H9 (cell line): ENCODE results near the gene IL1A. TPM values are rescaled to one million over a fixed set of nuclear protein-coding genes. Genes with fewer than 3 reads are reported as not detected.

Experiments used
- DNase-seq: peaks from one replicate; pipeline ENCODE4 v3.0.0-alpha.2; 2017
- H2AFZ ChIP-seq: one replicate; pipeline ENCODE4 v1.6.1; 2013; ENCODE audit warnings: mild to moderate bottlenecking, low read length, control low read depth, moderate library complexity
- H2AK5ac ChIP-seq: 2 replicates; pipeline ENCODE4 v1.6.1; 2013; ENCODE audit warnings: low read length, control low read depth, mixed read lengths; ENCODE audit not compliant: insufficient read length
- H2BK120ac ChIP-seq: one replicate; pipeline ENCODE4 v1.6.1; 2013; ENCODE audit warnings: low read depth, mild to moderate bottlenecking, low read length, control low read depth, inconsistent platforms; ENCODE audit not compliant: poor library complexity, severe bottlenecking
- H2BK12ac ChIP-seq: 2 replicates; pipeline ENCODE4 v1.6.1; 2013; ENCODE audit warnings: low read length, control low read depth, mixed read lengths, low read depth; ENCODE audit not compliant: insufficient read length
- H2BK15ac ChIP-seq: 2 replicates; pipeline ENCODE4 v1.6.1; 2013; ENCODE audit warnings: low read depth, low read length, control low read depth
- H2BK20ac ChIP-seq: one replicate; pipeline ENCODE4 v1.6.1; 2013; ENCODE audit warnings: low read depth, mild to moderate bottlenecking, low read length, control low read depth, inconsistent platforms; ENCODE audit not compliant: poor library complexity, severe bottlenecking
- H2BK5ac ChIP-seq: 2 replicates; pipeline ENCODE4 v1.6.1; 2013; ENCODE audit warnings: low read length, control low read depth, mixed read lengths; ENCODE audit not compliant: insufficient read length
- H3K14ac ChIP-seq: 2 replicates; pipeline ENCODE4 v1.6.1; 2013; ENCODE audit warnings: low read length, control low read depth; ENCODE audit not compliant: insufficient read depth
- H3K18ac ChIP-seq: 2 replicates; pipeline ENCODE4 v1.6.1; 2013; ENCODE audit warnings: low read depth, mild to moderate bottlenecking, mixed read lengths, low read length, control low read depth; ENCODE audit not compliant: insufficient read length
- H3K23ac ChIP-seq: 2 replicates; pipeline ENCODE4 v1.6.1; 2013; ENCODE audit warnings: low read length, control low read depth, mixed read lengths, low read depth; ENCODE audit not compliant: insufficient read length
- H3K23me2 ChIP-seq: 2 replicates; pipeline ENCODE4 v1.6.1; 2013; ENCODE audit warnings: low read depth, mild to moderate bottlenecking, mixed read lengths, low read length, control low read depth; ENCODE audit not compliant: insufficient read length, poor library complexity, severe bottlenecking
- H3K27ac ChIP-seq: 2 replicates; pipeline ENCODE4 v1.5.1; 2013; ENCODE audit warnings: low read length, control low read depth, mixed read lengths, low read depth; ENCODE audit not compliant: insufficient read length
- H3K27me3 ChIP-seq: 2 replicates; pipeline ENCODE4 v1.6.1; 2013; ENCODE audit warnings: low read length, control low read depth, inconsistent platforms; ENCODE audit not compliant: insufficient read depth
- H3K4ac ChIP-seq: 2 replicates; pipeline ENCODE4 v1.6.1; 2013; ENCODE audit warnings: low read depth, mild to moderate bottlenecking, control low read depth, inconsistent platforms, low read length, moderate library complexity
- H3K4me1 ChIP-seq: 2 replicates; pipeline ENCODE4 v1.6.1; 2013; ENCODE audit warnings: low read length, control low read depth, inconsistent platforms; ENCODE audit not compliant: insufficient read depth
- H3K4me2 ChIP-seq: 2 replicates; pipeline ENCODE4 v1.6.1; 2013; ENCODE audit warnings: low read length, control low read depth, mixed read lengths; ENCODE audit not compliant: insufficient read length, insufficient read depth
- H3K56ac ChIP-seq: 2 replicates; pipeline ENCODE4 v1.6.1; 2013; ENCODE audit warnings: low read depth, mild to moderate bottlenecking, mixed read lengths, low read length, control low read depth; ENCODE audit not compliant: insufficient read length
- H3K79me1 ChIP-seq: 2 replicates; pipeline ENCODE4 v1.6.1; 2013; ENCODE audit warnings: low read depth, mild to moderate bottlenecking, moderate library complexity, low read length, control low read depth, inconsistent platforms; ENCODE audit not compliant: insufficient read depth, poor library complexity, severe bottlenecking
- H3K79me2 ChIP-seq: 2 replicates; pipeline ENCODE4 v1.6.1; 2013; ENCODE audit warnings: low read length, control low read depth, inconsistent platforms; ENCODE audit not compliant: insufficient read depth
- H3K9ac ChIP-seq: 2 replicates; pipeline ENCODE4 v1.6.1; 2013; ENCODE audit warnings: low read length, control low read depth, mixed read lengths; ENCODE audit not compliant: insufficient read length; ENCODE audit errors: extremely low read depth
- H3K9me3 ChIP-seq: one replicate; pipeline ENCODE4 v1.6.1; 2013; ENCODE audit warnings: low read depth, low read length, inconsistent platforms; ENCODE audit not compliant: control insufficient read depth
- H3T11ph ChIP-seq: one replicate; pipeline ENCODE4 v1.6.1; 2013; ENCODE audit warnings: mild to moderate bottlenecking, low read length, control low read depth, inconsistent platforms
- H4K20me1 ChIP-seq: one replicate; pipeline ENCODE4 v1.6.1; 2013; ENCODE audit not compliant: control insufficient read depth, insufficient read length, insufficient read depth
- H4K5ac ChIP-seq: 2 replicates; pipeline ENCODE4 v1.6.1; 2013; ENCODE audit warnings: low read depth, mild to moderate bottlenecking, mixed read lengths, low read length, control low read depth; ENCODE audit not compliant: insufficient read length
- H4K8ac ChIP-seq: replicated peaks from 2 replicates; pipeline ENCODE4 v1.6.1; 2013; ENCODE audit warnings: low read length, control low read depth, mixed read lengths, low read depth; ENCODE audit not compliant: insufficient read length
- H4K91ac ChIP-seq: 2 replicates; pipeline ENCODE4 v1.6.1; 2013; ENCODE audit warnings: low read depth, mild to moderate bottlenecking, moderate library complexity, mixed read lengths, low read length, control low read depth; ENCODE audit not compliant: insufficient read length
- H3K27ac Mint-ChIP-seq, 3 experiments: 2 replicates in 2 of 3; 3 replicates in 1 of 3; pipeline ENCODE4 v1.8.0; 2020 to 2021; ENCODE audit warnings: mixed read lengths in 3 of 3, mild to moderate bottlenecking in 1 of 3, moderate library complexity in 1 of 3
- H3K27me3 Mint-ChIP-seq: 2 replicates; pipeline ENCODE4 v1.8.0; 2021; ENCODE audit warnings: low read depth, mild to moderate bottlenecking, moderate library complexity, mixed read lengths
- H3K36me3 Mint-ChIP-seq, 3 experiments: 2 replicates in 2 of 3; 3 replicates in 1 of 3; pipeline ENCODE4 v1.8.0; 2020 to 2021; ENCODE audit warnings: low read depth in 3 of 3, mixed read lengths in 3 of 3; ENCODE audit not compliant: insufficient read depth in 1 of 3
- H3K4me1 Mint-ChIP-seq, 2 experiments: 2 replicates each; pipeline ENCODE4 v1.8.0; 2020; ENCODE audit warnings: mixed read lengths in 2 of 2
- H3K4me3 Mint-ChIP-seq, 2 experiments: 2 replicates in 1 of 2; 3 replicates in 1 of 2; pipeline ENCODE4 v1.8.0; 2020 to 2021; ENCODE audit warnings: mild to moderate bottlenecking in 2 of 2, mixed read lengths in 2 of 2, moderate library complexity in 1 of 2
- H3K9me3 Mint-ChIP-seq, 2 experiments: 2 replicates in 1 of 2; 3 replicates in 1 of 2; pipeline ENCODE4 v1.8.0; 2020; ENCODE audit warnings: mild to moderate bottlenecking in 2 of 2, mixed read lengths in 2 of 2, moderate library complexity in 1 of 2
- CTCF ChIP-seq: fragments of 200-600 bp; sonication (generic); conservative IDR thresholded peaks from 3 replicates; pipeline ENCODE4 v1.8.0; 2021; ENCODE audit warnings: antibody characterized with exemption, mild to moderate bottlenecking
- WGBS: extraction: QIAGEN DNeasy Blood & Tissue Kit; methylation state at CpG from one replicate; pipeline ENCODE4 v1.1.7; 2013; ENCODE audit warnings: missing lambda C conversion rate, low lambda C conversion rate, mixed read lengths; ENCODE audit not compliant: insufficient read length; ENCODE audit errors: extremely low coverage; 5-methylcytosine and 5-hydroxymethylcytosine counted together
- total RNA-seq: library from RNA; stranded (reverse); gene quantifications from 2 replicates; pipeline ENCODE4 v1.2.1, GENCODE V29; 2021

The IL1A gene
- total RNA-seq, 1 experiment from 2014 or later, result 0.35 TPM

GRCh38 chr2:112791019-112791418 lies 6.7 kb upstream of the IL1A start:
- Histone ChIP-seq H4K5ac (no peak overlapping the region), H2BK5ac (no peak overlapping the region), H3K4me2 (no peak overlapping the region), H2BK120ac (no peak overlapping the region), H3K9me3 (no peaks in the 10 kb centered on the region), H2AFZ (no peak overlapping the region), H4K8ac (no peak overlapping the region), H2BK15ac (no peak overlapping the region), H3K23ac (no peak overlapping the region), H3K23me2 (no peaks in the 10 kb centered on the region), H2BK12ac (no peak overlapping the region), H3K27ac (no peak overlapping the region), H3K14ac (no peak overlapping the region; the same call in 1 of the 2 replicates), H2AK5ac (no peak overlapping the region), H3K56ac (no peak overlapping the region), H4K91ac (no peak overlapping the region), H3K18ac (no peak overlapping the region), H3K4ac (no peak overlapping the region), H2BK20ac (no peak overlapping the region), H3K4me1 (no peaks in the 10 kb centered on the region), H3K79me2 (no peaks in the 10 kb centered on the region), H3K79me1 (no peaks in the 10 kb centered on the region), H3K27me3 (no peaks in the 10 kb centered on the region), H4K20me1 (no peaks in the 10 kb centered on the region), H3T11ph (no peak overlapping the region), H3K9ac (no peak overlapping the region)
- H3K9me3 Mint-ChIP-seq, result peaks cover 4 to 6% of the 10 kb centered on the region in 2 experiments; a peak in 4 of 5 replicates
- peaks cover 30 to 52% of the 10 kb centered on the region in 2 experiments for H3K4me1 Mint-ChIP-seq
- TF ChIP-seq CTCF, result no peak
- no peak overlapping the region for H3K4me3 Mint-ChIP-seq
- WGBS, result no CpG with 5 or more reads among the region's 3 CpGs
- H3K27ac Mint-ChIP-seq, result peak overlapping the region in 2 of 3 experiments; percentile 6 to 38; a peak in 1 of 7 replicates
- DNase-seq, result peak; percentile 51
- H3K36me3 Mint-ChIP-seq, result peaks cover 1 to 5% (median 3%) of the 10 kb centered on the region in 3 experiments; a peak in 4 of 7 replicates
- no peaks in the 10 kb centered on the region for H3K27me3 Mint-ChIP-seq
